Mesothelial cell of epicardium (in vitro differentiated cells): Measurements from ENCODE around the gene GOLGA7B. TPM values are rescaled to one million over a fixed set of nuclear protein-coding genes. Genes with fewer than 3 reads are reported as not detected.

ENCODE experiments used
- DNase-seq, 2 experiments: peaks; one replicate each; pipeline ENCODE4 v3.0.0; 2021; ENCODE audit warnings: low spot score in 2 of 2; ENCODE audit not compliant: unreplicated experiment in 2 of 2
- H3K27ac Mint-ChIP-seq: 2 replicates; pipeline ENCODE4 v1.8.0; 2021; ENCODE audit warnings: mixed read lengths
- H3K27me3 Mint-ChIP-seq: 2 replicates; pipeline ENCODE4 v1.8.0; 2021; ENCODE audit warnings: low read depth, mixed read lengths
- H3K36me3 Mint-ChIP-seq: 2 replicates; pipeline ENCODE4 v1.8.0; 2021; ENCODE audit warnings: mixed read lengths
- H3K4me1 Mint-ChIP-seq: 2 replicates; pipeline ENCODE4 v1.8.0; 2021; ENCODE audit warnings: mixed read lengths
- H3K4me3 Mint-ChIP-seq: 2 replicates; pipeline ENCODE4 v1.8.0; 2021; ENCODE audit warnings: mild to moderate bottlenecking, moderate library complexity, mixed read lengths
- H3K9me3 Mint-ChIP-seq: 2 replicates; pipeline ENCODE4 v1.8.0; 2021; ENCODE audit warnings: mixed read lengths
- total RNA-seq: library from RNA; stranded (reverse); gene quantifications from 3 replicates; pipeline ENCODE4 v1.2.1, GENCODE V29; 2021
- TF ChIP-seq, protein P1 (sequence below): fragments of 200-600 bp; sonication (generic); IDR thresholded peaks from one replicate; pipeline ENCODE4 v1.5.0; 2021; ENCODE audit warnings: antibody characterized with exemption; ENCODE audit not compliant: unreplicated experiment

The GOLGA7B gene
- 0.07 to 0.16 TPM (median 0.09 TPM) in 3 replicates for total RNA-seq

DNA sequence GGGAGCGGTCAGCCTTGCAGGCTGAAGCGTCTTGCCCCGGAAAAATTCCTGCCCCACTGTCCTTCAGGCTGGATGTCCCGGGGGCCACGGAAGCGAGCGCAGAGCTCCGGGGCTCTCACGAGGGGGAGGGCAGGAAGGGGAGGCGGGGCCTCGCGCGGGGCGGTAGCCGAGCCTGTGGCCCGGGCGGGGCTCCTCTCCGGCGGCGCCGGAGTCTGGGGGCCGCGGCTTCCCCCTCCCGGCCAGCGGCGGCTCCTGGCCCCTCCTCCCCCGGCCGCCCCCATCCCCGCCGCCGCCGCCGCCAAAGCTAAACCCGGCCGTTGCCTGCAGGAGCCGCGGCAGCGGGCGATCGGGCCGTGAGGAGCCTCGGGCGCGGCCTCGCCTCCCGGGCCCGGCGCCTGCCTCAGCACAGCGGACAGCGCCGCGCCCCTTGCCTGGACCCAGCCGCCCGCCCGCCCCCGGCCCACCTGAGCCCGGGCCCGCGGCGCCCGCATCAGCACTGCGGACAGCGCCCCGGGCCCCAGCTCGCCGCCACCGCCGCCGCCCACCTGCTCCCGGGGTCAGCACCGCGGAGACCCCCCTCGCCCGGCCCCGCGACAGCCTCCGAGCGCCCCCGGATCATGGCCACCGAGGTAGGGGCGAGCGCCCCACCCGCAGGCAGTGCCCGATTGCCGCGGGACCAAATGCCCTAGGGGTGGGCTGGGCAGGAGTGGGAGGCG, at the start of gene GOLGA7B:
TSS of gene GOLGA7B (plus strand) at position 157 of the 716 bp plus-strand sequence. CDS start at position 618, 461 bp downstream.
- Mint-ChIP-seq H3K36me3 (no peaks in the 10 kb centered on the region), H3K9me3 (no peaks in the 10 kb centered on the region), H3K27me3 (peaks cover 62% of the 10 kb centered on the region), H3K4me3 (peak within 1 kb of the TSS; percentile 55), H3K4me1 (peaks cover 4% of the 10 kb centered on the region), H3K27ac (no peak within 1 kb of the TSS)
- TF ChIP-seq, protein P1, sequence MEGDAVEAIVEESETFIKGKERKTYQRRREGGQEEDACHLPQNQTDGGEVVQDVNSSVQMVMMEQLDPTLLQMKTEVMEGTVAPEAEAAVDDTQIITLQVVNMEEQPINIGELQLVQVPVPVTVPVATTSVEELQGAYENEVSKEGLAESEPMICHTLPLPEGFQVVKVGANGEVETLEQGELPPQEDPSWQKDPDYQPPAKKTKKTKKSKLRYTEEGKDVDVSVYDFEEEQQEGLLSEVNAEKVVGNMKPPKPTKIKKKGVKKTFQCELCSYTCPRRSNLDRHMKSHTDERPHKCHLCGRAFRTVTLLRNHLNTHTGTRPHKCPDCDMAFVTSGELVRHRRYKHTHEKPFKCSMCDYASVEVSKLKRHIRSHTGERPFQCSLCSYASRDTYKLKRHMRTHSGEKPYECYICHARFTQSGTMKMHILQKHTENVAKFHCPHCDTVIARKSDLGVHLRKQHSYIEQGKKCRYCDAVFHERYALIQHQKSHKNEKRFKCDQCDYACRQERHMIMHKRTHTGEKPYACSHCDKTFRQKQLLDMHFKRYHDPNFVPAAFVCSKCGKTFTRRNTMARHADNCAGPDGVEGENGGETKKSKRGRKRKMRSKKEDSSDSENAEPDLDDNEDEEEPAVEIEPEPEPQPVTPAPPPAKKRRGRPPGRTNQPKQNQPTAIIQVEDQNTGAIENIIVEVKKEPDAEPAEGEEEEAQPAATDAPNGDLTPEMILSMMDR = no peak
- peak; percentile 72 to 80 for DNase-seq

DNA sequence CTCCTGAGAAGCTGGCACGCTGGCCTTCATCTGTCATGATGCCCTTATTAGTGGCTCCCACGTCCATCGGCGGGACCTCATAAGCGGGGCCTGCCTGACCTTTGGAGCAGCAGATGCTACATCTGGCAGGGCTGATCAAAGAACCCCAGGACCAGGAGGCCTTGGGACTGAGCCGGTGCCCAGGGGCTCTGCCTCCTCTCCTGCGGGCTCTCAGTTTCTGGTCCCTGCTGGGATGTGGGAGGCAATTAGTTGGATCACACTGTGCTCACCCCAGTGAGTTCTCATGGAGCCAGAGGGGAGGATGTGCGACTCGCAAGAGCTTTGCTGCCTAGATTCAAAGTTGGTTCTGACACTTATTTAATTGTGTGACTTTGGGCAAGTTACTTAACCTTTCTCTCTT, 49.2 kb upstream of the GOLGA7B start:
- H3K36me3 Mint-ChIP-seq = no peaks in the 10 kb centered on the region
- H3K9me3 Mint-ChIP-seq = peaks cover 20% of the 10 kb centered on the region
- peaks cover 61% of the 10 kb centered on the region for H3K27me3 Mint-ChIP-seq
- DNase-seq = no peak
- H3K4me1 Mint-ChIP-seq = no peaks in the 10 kb centered on the region
- H3K27ac Mint-ChIP-seq = no peak overlapping the region
- H3K4me3 Mint-ChIP-seq = no peak overlapping the region
- TF ChIP-seq, protein P1 = no peak

DNA sequence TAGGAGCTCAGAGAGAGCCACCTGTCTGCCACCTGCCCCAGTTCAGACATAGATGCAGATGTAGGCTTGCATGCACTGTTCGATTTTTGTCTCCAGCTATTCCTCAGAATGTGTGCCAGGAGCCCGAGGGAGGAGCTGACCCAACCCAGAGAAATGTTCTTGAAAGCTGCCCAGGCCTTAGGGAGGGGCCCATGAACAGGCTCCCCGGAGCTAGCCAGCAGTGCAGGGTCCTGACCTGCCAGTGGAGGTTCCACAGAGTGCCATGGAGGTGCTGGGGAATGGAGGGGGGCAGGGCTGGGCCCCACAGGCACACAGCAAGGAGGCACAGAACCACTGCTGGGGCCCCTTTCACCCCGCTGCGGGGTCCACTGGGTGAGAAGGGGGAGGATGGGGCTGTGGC, 48.2 kb upstream of the GOLGA7B start:
- H3K4me3 Mint-ChIP-seq = no peak overlapping the region
- TF ChIP-seq, protein P1 = no peak
- DNase-seq = no peak
- H3K27ac Mint-ChIP-seq = no peak overlapping the region
- no peaks in the 10 kb centered on the region for H3K4me1 Mint-ChIP-seq
- H3K27me3 Mint-ChIP-seq = peaks cover 56% of the 10 kb centered on the region
- H3K9me3 Mint-ChIP-seq = peaks cover 20% of the 10 kb centered on the region
- no peaks in the 10 kb centered on the region for H3K36me3 Mint-ChIP-seq

DNA sequence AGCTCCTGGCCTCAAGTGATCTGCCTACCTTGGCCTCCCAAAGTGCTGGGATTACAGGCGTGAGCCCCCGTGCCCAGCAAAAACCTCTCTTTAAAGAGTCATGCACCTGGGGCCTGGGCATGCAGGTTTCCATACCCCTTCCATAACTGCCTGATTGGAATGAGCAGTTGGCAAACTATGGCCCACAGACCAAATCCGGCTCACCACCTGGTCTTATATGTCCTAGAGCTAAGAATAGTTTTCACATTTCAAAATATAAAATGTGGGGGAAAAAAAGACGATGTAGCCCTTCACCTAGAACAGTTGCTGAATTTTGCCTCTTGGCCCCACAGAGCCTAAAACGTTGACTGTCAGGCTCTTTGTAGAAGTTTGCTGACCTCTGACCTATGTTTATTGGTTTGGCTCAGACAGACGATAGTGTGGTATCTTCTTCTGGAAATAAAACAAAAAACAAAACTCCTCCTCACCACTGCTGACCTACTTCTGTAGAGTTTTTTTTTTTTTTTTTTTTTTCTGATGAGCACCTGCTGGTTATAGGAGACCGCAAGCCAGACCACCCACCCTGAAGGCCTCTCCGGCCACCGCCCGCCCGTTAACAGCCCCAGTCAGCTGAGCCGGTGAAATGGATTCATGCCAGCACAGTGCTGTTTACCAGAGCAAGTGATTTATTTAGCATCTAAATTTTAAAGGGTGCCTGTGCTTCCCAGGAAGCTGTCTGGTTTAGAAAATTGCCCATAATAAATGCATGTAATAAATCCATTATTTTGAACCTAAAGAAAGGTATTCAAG, 44.4 kb upstream of the GOLGA7B start:
- no peak for DNase-seq
- Mint-ChIP-seq H3K4me1 (no peaks in the 10 kb centered on the region), H3K27ac (no peak overlapping the region), H3K36me3 (no peaks in the 10 kb centered on the region), H3K27me3 (peaks cover 31% of the 10 kb centered on the region), H3K4me3 (no peak overlapping the region), H3K9me3 (no peaks in the 10 kb centered on the region)
- TF ChIP-seq, protein P1 = no peak

DNA sequence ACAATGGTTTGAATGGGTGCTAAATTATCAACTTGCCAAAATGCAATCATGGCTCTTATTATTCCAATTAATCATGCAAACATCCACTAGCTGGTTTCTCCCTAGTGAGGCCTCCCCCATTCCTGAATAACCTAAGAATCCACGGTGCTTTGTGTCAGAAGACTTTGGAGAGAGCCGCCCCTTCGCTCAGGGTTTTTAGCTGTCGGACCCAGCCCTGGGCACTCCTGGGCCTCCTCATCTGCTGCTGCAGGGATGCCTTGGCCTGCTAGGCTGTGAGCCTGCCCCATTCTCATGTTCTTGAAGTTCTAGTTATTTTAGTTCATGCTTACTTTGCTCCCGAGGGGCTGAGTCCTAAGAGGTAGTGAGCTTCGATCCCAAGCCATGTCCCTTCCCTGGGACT, 43.7 kb upstream of the GOLGA7B start:
- Mint-ChIP-seq H3K27ac (no peak overlapping the region), H3K9me3 (no peaks in the 10 kb centered on the region), H3K4me1 (no peaks in the 10 kb centered on the region), H3K4me3 (no peak overlapping the region), H3K27me3 (peaks cover 31% of the 10 kb centered on the region), H3K36me3 (no peaks in the 10 kb centered on the region)
- DNase-seq = no peak
- TF ChIP-seq, protein P1 = no peak
